Brain microvascular endothelial cell (primary cell): ENCODE data around the gene GSC2.
A peak's percentile ranks its signal among the peaks of the same experiment; 100 is the strongest.

Source experiments
- DNase-seq: peaks from one replicate; pipeline ENCODE4 v3.0.0-alpha.2; 2020
- H3K27ac ChIP-seq: fragments of 250-450 bp; sonication (Bioruptor Pico); 2 replicates; pipeline ENCODE4 v1.5.1; 2020; ENCODE audit warnings: mild to moderate bottlenecking, moderate library complexity
- H3K27me3 ChIP-seq: fragments of 250-450 bp; sonication (Bioruptor Pico); replicated peaks from 2 replicates; pipeline ENCODE4 v1.5.1; 2020; ENCODE audit warnings: mild to moderate bottlenecking
- H3K36me3 ChIP-seq: fragments of 250-450 bp; sonication (Bioruptor Pico); replicated peaks from 2 replicates; pipeline ENCODE4 v1.5.1; 2020; ENCODE audit warnings: mild to moderate bottlenecking
- H3K4me3 ChIP-seq: 2 replicates; pipeline ENCODE4 v1.5.1; 2011; ENCODE audit warnings: low read depth, mild to moderate bottlenecking, control low read depth, low read length, moderate library complexity
- CTCF ChIP-seq: IDR thresholded peaks from 2 replicates; pipeline ENCODE4 v1.5.1; 2011; ENCODE audit warnings: low read depth, mild to moderate bottlenecking, moderate library complexity, low read length, control low read depth, inconsistent platforms; ENCODE audit errors: missing control alignments
- in situ Hi-C: cut with HindIII; loops from 2 replicates; pipeline ENCODE4 v1.10.0; 2017; ENCODE audit warnings: low sequenced_read_pairs, low pct_ligation_motif_present

Gene GSC2

GRCh38 chr22:19105867-19106802, 44.0 kb downstream of the GSC2 start:
- Histone ChIP-seq H3K4me3 (no peak overlapping the region), H3K27ac (no peak overlapping the region)
- in situ Hi-C loops: no loop called here

DNA sequence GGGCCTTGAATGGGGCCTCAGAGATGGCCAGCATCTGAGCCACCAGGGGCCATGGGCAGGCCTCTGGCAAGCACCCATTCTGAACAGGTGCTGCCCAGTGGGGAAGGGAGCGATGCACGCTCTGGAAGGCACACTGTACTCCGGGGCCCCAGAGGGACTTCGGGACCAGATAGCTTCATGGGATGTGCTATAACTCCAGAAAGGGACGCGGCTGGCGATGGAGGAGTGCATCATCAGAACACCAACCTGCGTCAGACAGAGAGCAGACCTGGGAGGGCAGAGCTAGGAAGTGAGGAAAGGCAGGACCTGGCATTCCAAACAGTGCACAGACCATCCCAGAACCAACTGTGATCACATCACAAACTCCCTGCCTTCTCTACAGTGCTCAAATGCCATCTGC, 44.6 kb downstream of the GSC2 start:
- in situ Hi-C loops: no loop called here
- no peak overlapping the region for H3K27ac ChIP-seq
- no peak overlapping the region for H3K4me3 ChIP-seq
- no peaks in the 10 kb centered on the region for H3K27me3 ChIP-seq
- no peaks in the 10 kb centered on the region for H3K36me3 ChIP-seq
- TF ChIP-seq CTCF: no peak
- DNase-seq: no peak

More at GRCh38 chr22:19105867-19106802, 44.0 kb downstream of the GSC2 start:
- Histone ChIP-seq H3K27me3 (no peaks in the 10 kb centered on the region), H3K36me3 (no peaks in the 10 kb centered on the region)
- TF ChIP-seq CTCF: peak; percentile 51
- DNase-seq: no peak

GRCh38 chr22:19103880-19104821, 45.9 kb downstream of the GSC2 start:
- no peak overlapping the region for H3K4me3 ChIP-seq
- no peak for TF ChIP-seq CTCF
- no peak overlapping the region for H3K27ac ChIP-seq
- in situ Hi-C loops: no loop called here
- no peaks in the 10 kb centered on the region for H3K27me3 ChIP-seq
- no peaks in the 10 kb centered on the region for H3K36me3 ChIP-seq
- no peak for DNase-seq

- no peak overlapping the region for H3K4me3 ChIP-seq
- H3K36me3 ChIP-seq: no peaks in the 10 kb centered on the region
- H3K27ac ChIP-seq: no peak overlapping the region
- in situ Hi-C loops: no loop called here
- DNase-seq: no peak
- no peak for TF ChIP-seq CTCF
- no peaks in the 10 kb centered on the region for H3K27me3 ChIP-seq
These were observed 51.9 kb downstream of the GSC2 start for GRCh38 chr22:19098157-19098556.

DNA sequence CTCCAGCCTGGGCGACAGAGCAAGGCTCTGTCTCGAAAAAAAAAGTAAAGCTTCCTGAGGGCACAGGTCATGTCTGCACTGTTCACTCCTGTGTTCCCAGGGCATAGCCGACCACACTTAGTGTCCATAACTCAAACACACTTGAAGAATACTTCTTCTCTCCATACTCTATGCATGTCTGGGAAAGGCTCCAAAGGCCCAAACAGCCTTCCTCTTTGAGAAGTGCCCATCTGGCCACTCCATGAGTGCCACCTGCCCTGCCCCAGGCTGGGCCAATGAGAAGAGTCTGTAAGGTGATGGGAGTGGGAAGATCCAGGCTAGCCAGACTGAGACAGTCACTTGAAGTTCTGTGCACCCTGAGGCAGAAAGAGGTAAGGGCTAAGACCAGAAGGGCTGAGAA, 52.6 kb downstream of the GSC2 start:
- Histone ChIP-seq H3K27ac (no peak overlapping the region), H3K4me3 (no peak overlapping the region), H3K27me3 (no peaks in the 10 kb centered on the region), H3K36me3 (no peaks in the 10 kb centered on the region)
- DNase-seq: no peak
- TF ChIP-seq CTCF: no peak
- in situ Hi-C loops: no loop called here
